ENCODE measurements around the gene THADA. TPM values are rescaled to one million over a fixed set of nuclear protein-coding genes. Genes with fewer than 3 reads are reported as not detected.
A peak's percentile ranks its signal among the peaks of the same experiment; 100 is the strongest.

THADA gene
- total RNA-seq, 4 donors from 2014 or later: 31.2 to 68.8 (median 54.9) TPM

- Histone ChIP-seq H3K4me1 (peaks cover 17 to 25% of the 10 kb centered on the region in 2 donors), H3K27me3 (no peaks in the 10 kb centered on the region), H3K27ac (peak overlapping the region; percentile 81 to 87), H3K9me3 (no peaks in the 10 kb centered on the region), H3K4me3 (no peak overlapping the region), H3K36me3 (no peaks in the 10 kb centered on the region)
- DNase-seq: peak; percentile 65 to 88
- TF ChIP-seq POLR2A (IDR thresholded peaks at IDR 0.05) (no peak), CTCF (IDR thresholded peaks at IDR 0.05) (no peak)
- intact Hi-C loops (cut with DNase I; ENCODE audit: low total_unique reads): no loop called here
These were observed 169.4 kb downstream of the THADA start for GRCh38 chr2:43426305-43427031.

GRCh38 chr2:43425659-43426058, 170.2 kb downstream of the THADA start:
- Histone ChIP-seq H3K27me3 (no peaks in the 10 kb centered on the region), H3K4me3 (no peak overlapping the region), H3K4me1 (peaks cover 17 to 32% of the 10 kb centered on the region in 2 donors), H3K27ac (peak overlapping the region; percentile 81 to 87), H3K36me3 (no peaks in the 10 kb centered on the region), H3K9me3 (no peaks in the 10 kb centered on the region)
- no peak for DNase-seq
- TF ChIP-seq CTCF (IDR thresholded peaks at IDR 0.05) (no peak), POLR2A (IDR thresholded peaks at IDR 0.05) (no peak)
- intact Hi-C loops (cut with DNase I; ENCODE audit: low total_unique reads): no loop called here

- intact Hi-C loops (cut with DNase I; ENCODE audit: low total_unique reads): no loop called here
- TF ChIP-seq POLR2A (IDR thresholded peaks at IDR 0.05) (no peak), CTCF (IDR thresholded peaks at IDR 0.05) (no peak)
- DNase-seq: peak in 1 of 2 donors; percentile 55
- peaks cover 17 to 35% of the 10 kb centered on the region in 2 donors for H3K4me1 ChIP-seq
- no peaks in the 10 kb centered on the region for H3K27me3 ChIP-seq
- H3K27ac ChIP-seq: peak overlapping the region; percentile 84 to 87
- no peaks in the 10 kb centered on the region for H3K36me3 ChIP-seq
- H3K9me3 ChIP-seq: no peaks in the 10 kb centered on the region
- H3K4me3 ChIP-seq: no peak overlapping the region
These were observed 171.3 kb downstream of the THADA start for GRCh38 chr2:43424262-43425207.

- no peak overlapping the region for H3K4me3 ChIP-seq
- intact Hi-C loops (cut with DNase I; ENCODE audit: low total_unique reads): no loop called here
- no peaks in the 10 kb centered on the region for H3K9me3 ChIP-seq
- H3K4me1 ChIP-seq: peaks cover 17 to 35% of the 10 kb centered on the region in 2 donors
- no peaks in the 10 kb centered on the region for H3K36me3 ChIP-seq
- TF ChIP-seq POLR2A (IDR thresholded peaks at IDR 0.05) (no peak), CTCF (IDR thresholded peaks at IDR 0.05) (no peak)
- no peak for DNase-seq
- peak overlapping the region; percentile 84 to 87 for H3K27ac ChIP-seq
- H3K27me3 ChIP-seq: no peaks in the 10 kb centered on the region
These were observed 171.9 kb downstream of the THADA start for GRCh38 chr2:43423941-43424261.

- H3K4me1 ChIP-seq: peaks cover 17 to 33% of the 10 kb centered on the region in 2 donors
- H3K4me3 ChIP-seq: no peak overlapping the region
- intact Hi-C loops (cut with DNase I; ENCODE audit: low total_unique reads): no loop called here
- no peaks in the 10 kb centered on the region for H3K9me3 ChIP-seq
- TF ChIP-seq POLR2A (IDR thresholded peaks at IDR 0.05) (no peak), CTCF (IDR thresholded peaks at IDR 0.05) (no peak)
- H3K36me3 ChIP-seq: no peaks in the 10 kb centered on the region
- H3K27ac ChIP-seq: peak overlapping the region; percentile 84 to 87
- no peaks in the 10 kb centered on the region for H3K27me3 ChIP-seq
- DNase-seq: no peak
These were observed 174.6 kb downstream of the THADA start for GRCh38 chr2:43421194-43421593.
